Ectodermal cell (in vitro differentiated cells): ENCODE data around the gene SARDH.
"Not testable (repeated sequence)": the region's sequence is repeated elsewhere in the genome, so short reads cannot be mapped to it uniquely, and the experiment has no call there.

ENCODE experiments used
- H3K27ac ChIP-seq: 2 replicates; pipeline ENCODE4 v1.7.0; 2013; ENCODE audit warnings: mild to moderate bottlenecking, low read depth, low read length; ENCODE audit not compliant: insufficient read depth, poor library complexity, severe bottlenecking
- H3K27me3 ChIP-seq: 2 replicates; pipeline ENCODE4 v1.7.0; 2013; ENCODE audit warnings: mild to moderate bottlenecking, low read length; ENCODE audit not compliant: insufficient read depth, control insufficient read depth, poor library complexity, severe bottlenecking
- H3K36me3 ChIP-seq: one replicate; pipeline ENCODE4 v1.7.0; 2013; ENCODE audit warnings: low read length; ENCODE audit not compliant: control insufficient read depth, insufficient read depth
- H3K4me1 ChIP-seq: one replicate; pipeline ENCODE4 v1.7.0; 2013; ENCODE audit warnings: low read length; ENCODE audit not compliant: control insufficient read depth, insufficient read depth
- H3K4me3 ChIP-seq: 2 replicates; pipeline ENCODE4 v1.7.0; 2013; ENCODE audit warnings: low read depth, low read length, control low read depth; ENCODE audit not compliant: insufficient read depth
- H3K9me3 ChIP-seq: 2 replicates; pipeline ENCODE4 v1.7.0; 2013; ENCODE audit warnings: mild to moderate bottlenecking, low read length, moderate library complexity; ENCODE audit not compliant: control insufficient read depth
- WGBS, 2 experiments: methylation state at CpG; one replicate each; pipeline ENCODE4 v1.1.7; 2013; ENCODE audit warnings: missing lambda C conversion rate in 2 of 2; 5-methylcytosine and 5-hydroxymethylcytosine counted together

SARDH gene

GRCh38 chr9:133626008-133626407 is 112.1 kb downstream of the SARDH start:
- H3K9me3 ChIP-seq, H3K27me3 ChIP-seq, H3K36me3 ChIP-seq, H3K27ac ChIP-seq, H3K4me1 ChIP-seq, H3K4me3 ChIP-seq: not testable (repeated sequence)

GRCh38 chr9:133622555-133622954 is 115.6 kb downstream of the SARDH start:
- no peak overlapping the region for H3K4me3 ChIP-seq
- no peaks in the 10 kb centered on the region for H3K27me3 ChIP-seq
- 52 to 64% methylated on average over 4 to 5 of the region's 5 CpGs for WGBS, 2 experiments
- H3K27ac ChIP-seq = no peak overlapping the region
- peaks cover 2% of the 10 kb centered on the region for H3K9me3 ChIP-seq
- no peaks in the 10 kb centered on the region for H3K4me1 ChIP-seq
- no peaks in the 10 kb centered on the region for H3K36me3 ChIP-seq

GRCh38 chr9:133621725-133622267 is 116.4 kb downstream of the SARDH start:
- H3K4me1 ChIP-seq = no peaks in the 10 kb centered on the region
- H3K36me3 ChIP-seq = no peaks in the 10 kb centered on the region
- no peak overlapping the region for H3K27ac ChIP-seq
- H3K4me3 ChIP-seq = no peak overlapping the region
- 88 to 89% methylated on average over 11 of the region's 11 CpGs for WGBS, 2 experiments
- H3K9me3 ChIP-seq = peaks cover 2% of the 10 kb centered on the region
- H3K27me3 ChIP-seq = no peaks in the 10 kb centered on the region

GRCh38 chr9:133619791-133620190 is 118.4 kb downstream of the SARDH start:
- no peaks in the 10 kb centered on the region for H3K36me3 ChIP-seq
- H3K27ac ChIP-seq = no peak overlapping the region
- H3K4me3 ChIP-seq = no peak overlapping the region
- H3K4me1 ChIP-seq = peaks cover 4% of the 10 kb centered on the region
- 67% methylated on average over 8 of the region's 8 CpGs for WGBS, 2 experiments
- no peaks in the 10 kb centered on the region for H3K27me3 ChIP-seq
- no peaks in the 10 kb centered on the region for H3K9me3 ChIP-seq

GRCh38 chr9:133618726-133619125 is 119.4 kb downstream of the SARDH start:
- Histone ChIP-seq H3K27ac (no peak overlapping the region), H3K36me3 (no peaks in the 10 kb centered on the region), H3K4me1 (peaks cover 8% of the 10 kb centered on the region), H3K27me3 (no peaks in the 10 kb centered on the region), H3K4me3 (no peak overlapping the region), H3K9me3 (no peaks in the 10 kb centered on the region)
- 89 to 94% methylated on average over 10 of the region's 10 CpGs for WGBS, 2 experiments

GRCh38 chr9:133616643-133617405 is 121.3 kb downstream of the SARDH start:
- Histone ChIP-seq H3K36me3 (no peaks in the 10 kb centered on the region), H3K4me1 (peaks cover 8% of the 10 kb centered on the region), H3K4me3 (no peak overlapping the region), H3K27me3 (no peaks in the 10 kb centered on the region), H3K27ac (no peak overlapping the region), H3K9me3 (no peaks in the 10 kb centered on the region)
- WGBS, 2 experiments = 89 to 90% methylated on average over 13 of the region's 13 CpGs

GRCh38 chr9:133615606-133616188 is 122.5 kb downstream of the SARDH start:
- WGBS, 2 experiments = 87 to 88% methylated on average over 13 of the region's 13 CpGs
- Histone ChIP-seq H3K27me3 (peaks cover 6% of the 10 kb centered on the region), H3K4me3 (no peak overlapping the region), H3K4me1 (peaks cover 8% of the 10 kb centered on the region), H3K9me3 (no peaks in the 10 kb centered on the region), H3K27ac (no peak overlapping the region), H3K36me3 (no peaks in the 10 kb centered on the region)

GRCh38 chr9:133615186-133615585 is 123.0 kb downstream of the SARDH start:
- no peak overlapping the region for H3K27ac ChIP-seq
- peaks cover 11% of the 10 kb centered on the region for H3K27me3 ChIP-seq
- WGBS, 2 experiments = 68 to 69% methylated on average over 16 of the region's 16 CpGs
- H3K4me1 ChIP-seq = peaks cover 8% of the 10 kb centered on the region
- no peaks in the 10 kb centered on the region for H3K36me3 ChIP-seq
- no peak overlapping the region for H3K4me3 ChIP-seq
- H3K9me3 ChIP-seq = no peaks in the 10 kb centered on the region

- 71 to 76% methylated on average over 5 of the region's 5 CpGs for WGBS, 2 experiments
- peaks cover 16% of the 10 kb centered on the region for H3K27me3 ChIP-seq
- no peak overlapping the region for H3K4me3 ChIP-seq
- no peaks in the 10 kb centered on the region for H3K36me3 ChIP-seq
- no peaks in the 10 kb centered on the region for H3K9me3 ChIP-seq
- peaks cover 11% of the 10 kb centered on the region for H3K4me1 ChIP-seq
- no peak overlapping the region for H3K27ac ChIP-seq
These were observed 123.5 kb downstream of the SARDH start for GRCh38 chr9:133614678-133615077.

GRCh38 chr9:133614056-133614455 is 124.1 kb downstream of the SARDH start:
- WGBS, 2 experiments = 87% methylated on average over 10 of the region's 10 CpGs

More at GRCh38 chr9:133614056-133614455, 124.1 kb downstream of the SARDH start:
- no peaks in the 10 kb centered on the region for H3K9me3 ChIP-seq
- H3K27ac ChIP-seq = no peak overlapping the region
- H3K4me1 ChIP-seq = peaks cover 14% of the 10 kb centered on the region
- no peaks in the 10 kb centered on the region for H3K36me3 ChIP-seq
- peaks cover 22% of the 10 kb centered on the region for H3K27me3 ChIP-seq
- no peak overlapping the region for H3K4me3 ChIP-seq
